H9 (cell line): Measurements from ENCODE around the gene RBM12. TPM values are rescaled to one million over a fixed set of nuclear protein-coding genes. Genes with fewer than 3 reads are reported as not detected.

Experiments
- DNase-seq: peaks from one replicate; pipeline ENCODE4 v3.0.0-alpha.2; 2017
- H2AFZ ChIP-seq: one replicate; pipeline ENCODE4 v1.6.1; 2013; ENCODE audit warnings: mild to moderate bottlenecking, low read length, control low read depth, moderate library complexity
- H2AK5ac ChIP-seq: 2 replicates; pipeline ENCODE4 v1.6.1; 2013; ENCODE audit warnings: low read length, control low read depth, mixed read lengths; ENCODE audit not compliant: insufficient read length
- H2BK120ac ChIP-seq: one replicate; pipeline ENCODE4 v1.6.1; 2013; ENCODE audit warnings: low read depth, mild to moderate bottlenecking, low read length, control low read depth, inconsistent platforms; ENCODE audit not compliant: poor library complexity, severe bottlenecking
- H2BK12ac ChIP-seq: 2 replicates; pipeline ENCODE4 v1.6.1; 2013; ENCODE audit warnings: low read length, control low read depth, mixed read lengths, low read depth; ENCODE audit not compliant: insufficient read length
- H2BK15ac ChIP-seq: 2 replicates; pipeline ENCODE4 v1.6.1; 2013; ENCODE audit warnings: low read depth, low read length, control low read depth
- H2BK20ac ChIP-seq: one replicate; pipeline ENCODE4 v1.6.1; 2013; ENCODE audit warnings: low read depth, mild to moderate bottlenecking, low read length, control low read depth, inconsistent platforms; ENCODE audit not compliant: poor library complexity, severe bottlenecking
- H2BK5ac ChIP-seq: 2 replicates; pipeline ENCODE4 v1.6.1; 2013; ENCODE audit warnings: low read length, control low read depth, mixed read lengths; ENCODE audit not compliant: insufficient read length
- H3K14ac ChIP-seq: 2 replicates; pipeline ENCODE4 v1.6.1; 2013; ENCODE audit warnings: low read length, control low read depth; ENCODE audit not compliant: insufficient read depth
- H3K18ac ChIP-seq: 2 replicates; pipeline ENCODE4 v1.6.1; 2013; ENCODE audit warnings: low read depth, mild to moderate bottlenecking, mixed read lengths, low read length, control low read depth; ENCODE audit not compliant: insufficient read length
- H3K23ac ChIP-seq: 2 replicates; pipeline ENCODE4 v1.6.1; 2013; ENCODE audit warnings: low read length, control low read depth, mixed read lengths, low read depth; ENCODE audit not compliant: insufficient read length
- H3K23me2 ChIP-seq: 2 replicates; pipeline ENCODE4 v1.6.1; 2013; ENCODE audit warnings: low read depth, mild to moderate bottlenecking, mixed read lengths, low read length, control low read depth; ENCODE audit not compliant: insufficient read length, poor library complexity, severe bottlenecking
- H3K27ac ChIP-seq: 2 replicates; pipeline ENCODE4 v1.5.1; 2013; ENCODE audit warnings: low read length, control low read depth, mixed read lengths, low read depth; ENCODE audit not compliant: insufficient read length
- H3K27me3 ChIP-seq: 2 replicates; pipeline ENCODE4 v1.6.1; 2013; ENCODE audit warnings: low read length, control low read depth, inconsistent platforms; ENCODE audit not compliant: insufficient read depth
- H3K4ac ChIP-seq: 2 replicates; pipeline ENCODE4 v1.6.1; 2013; ENCODE audit warnings: low read depth, mild to moderate bottlenecking, control low read depth, inconsistent platforms, low read length, moderate library complexity
- H3K4me1 ChIP-seq: 2 replicates; pipeline ENCODE4 v1.6.1; 2013; ENCODE audit warnings: low read length, control low read depth, inconsistent platforms; ENCODE audit not compliant: insufficient read depth
- H3K4me2 ChIP-seq: 2 replicates; pipeline ENCODE4 v1.6.1; 2013; ENCODE audit warnings: low read length, control low read depth, mixed read lengths; ENCODE audit not compliant: insufficient read length, insufficient read depth
- H3K56ac ChIP-seq: 2 replicates; pipeline ENCODE4 v1.6.1; 2013; ENCODE audit warnings: low read depth, mild to moderate bottlenecking, mixed read lengths, low read length, control low read depth; ENCODE audit not compliant: insufficient read length
- H3K79me1 ChIP-seq: 2 replicates; pipeline ENCODE4 v1.6.1; 2013; ENCODE audit warnings: low read depth, mild to moderate bottlenecking, moderate library complexity, low read length, control low read depth, inconsistent platforms; ENCODE audit not compliant: insufficient read depth, poor library complexity, severe bottlenecking
- H3K79me2 ChIP-seq: 2 replicates; pipeline ENCODE4 v1.6.1; 2013; ENCODE audit warnings: low read length, control low read depth, inconsistent platforms; ENCODE audit not compliant: insufficient read depth
- H3K9ac ChIP-seq: 2 replicates; pipeline ENCODE4 v1.6.1; 2013; ENCODE audit warnings: low read length, control low read depth, mixed read lengths; ENCODE audit not compliant: insufficient read length; ENCODE audit errors: extremely low read depth
- H3K9me3 ChIP-seq: one replicate; pipeline ENCODE4 v1.6.1; 2013; ENCODE audit warnings: low read depth, low read length, inconsistent platforms; ENCODE audit not compliant: control insufficient read depth
- H3T11ph ChIP-seq: one replicate; pipeline ENCODE4 v1.6.1; 2013; ENCODE audit warnings: mild to moderate bottlenecking, low read length, control low read depth, inconsistent platforms
- H4K20me1 ChIP-seq: one replicate; pipeline ENCODE4 v1.6.1; 2013; ENCODE audit not compliant: control insufficient read depth, insufficient read length, insufficient read depth
- H4K5ac ChIP-seq: 2 replicates; pipeline ENCODE4 v1.6.1; 2013; ENCODE audit warnings: low read depth, mild to moderate bottlenecking, mixed read lengths, low read length, control low read depth; ENCODE audit not compliant: insufficient read length
- H4K8ac ChIP-seq: replicated peaks from 2 replicates; pipeline ENCODE4 v1.6.1; 2013; ENCODE audit warnings: low read length, control low read depth, mixed read lengths, low read depth; ENCODE audit not compliant: insufficient read length
- H4K91ac ChIP-seq: 2 replicates; pipeline ENCODE4 v1.6.1; 2013; ENCODE audit warnings: low read depth, mild to moderate bottlenecking, moderate library complexity, mixed read lengths, low read length, control low read depth; ENCODE audit not compliant: insufficient read length
- H3K27ac Mint-ChIP-seq, 3 experiments: 2 replicates in 2 of 3; 3 replicates in 1 of 3; pipeline ENCODE4 v1.8.0; 2020 to 2021; ENCODE audit warnings: mixed read lengths in 3 of 3, mild to moderate bottlenecking in 1 of 3, moderate library complexity in 1 of 3
- H3K27me3 Mint-ChIP-seq: 2 replicates; pipeline ENCODE4 v1.8.0; 2021; ENCODE audit warnings: low read depth, mild to moderate bottlenecking, moderate library complexity, mixed read lengths
- H3K36me3 Mint-ChIP-seq, 3 experiments: 2 replicates in 2 of 3; 3 replicates in 1 of 3; pipeline ENCODE4 v1.8.0; 2020 to 2021; ENCODE audit warnings: low read depth in 3 of 3, mixed read lengths in 3 of 3; ENCODE audit not compliant: insufficient read depth in 1 of 3
- H3K4me1 Mint-ChIP-seq, 2 experiments: 2 replicates each; pipeline ENCODE4 v1.8.0; 2020; ENCODE audit warnings: mixed read lengths in 2 of 2
- H3K4me3 Mint-ChIP-seq, 2 experiments: 2 replicates in 1 of 2; 3 replicates in 1 of 2; pipeline ENCODE4 v1.8.0; 2020 to 2021; ENCODE audit warnings: mild to moderate bottlenecking in 2 of 2, mixed read lengths in 2 of 2, moderate library complexity in 1 of 2
- H3K9me3 Mint-ChIP-seq, 2 experiments: 2 replicates in 1 of 2; 3 replicates in 1 of 2; pipeline ENCODE4 v1.8.0; 2020; ENCODE audit warnings: mild to moderate bottlenecking in 2 of 2, mixed read lengths in 2 of 2, moderate library complexity in 1 of 2
- CTCF ChIP-seq: fragments of 200-600 bp; sonication (generic); conservative IDR thresholded peaks from 3 replicates; pipeline ENCODE4 v1.8.0; 2021; ENCODE audit warnings: antibody characterized with exemption, mild to moderate bottlenecking
- WGBS: extraction: QIAGEN DNeasy Blood & Tissue Kit; methylation state at CpG from one replicate; pipeline ENCODE4 v1.1.7; 2013; ENCODE audit warnings: missing lambda C conversion rate, low lambda C conversion rate, mixed read lengths; ENCODE audit not compliant: insufficient read length; ENCODE audit errors: extremely low coverage; 5-methylcytosine and 5-hydroxymethylcytosine counted together
- total RNA-seq: library from RNA; stranded (reverse); gene quantifications from 2 replicates; pipeline ENCODE4 v1.2.1, GENCODE V29; 2021

Gene RBM12
- total RNA-seq, 1 experiment from 2014 or later = 260 TPM

GRCh38 chr20:35616465-35617396, 48.0 kb downstream of the RBM12 start:
- Histone ChIP-seq H3K4ac (no peak overlapping the region), H4K8ac (no peak overlapping the region), H3K79me1 (no peaks in the 10 kb centered on the region), H3T11ph (no peak overlapping the region), H3K79me2 (no peaks in the 10 kb centered on the region), H4K20me1 (no peaks in the 10 kb centered on the region), H2AK5ac (no peak overlapping the region), H3K23me2 (peaks cover 18% of the 10 kb centered on the region), H3K27ac (no peak overlapping the region), H3K18ac (no peak overlapping the region), H2BK5ac (no peak overlapping the region), H2BK15ac (no peak overlapping the region), H2AFZ (no peak overlapping the region), H4K91ac (no peak overlapping the region), H2BK120ac (no peak overlapping the region), H3K56ac (no peak overlapping the region), H3K9me3 (no peaks in the 10 kb centered on the region), H2BK12ac (no peak overlapping the region), H3K14ac (no peak overlapping the region), H2BK20ac (no peak overlapping the region), H3K27me3 (no peaks in the 10 kb centered on the region; the same call in 1 of the 2 replicates), H3K9ac (no peak overlapping the region), H3K23ac (no peak overlapping the region), H3K4me2 (peak overlapping the region; percentile 77), H4K5ac (no peak overlapping the region), H3K4me1 (no peaks in the 10 kb centered on the region)
- peak overlapping the region; percentile 81 to 96 for H3K4me3 Mint-ChIP-seq
- peak; percentile 91 for DNase-seq
- H3K4me1 Mint-ChIP-seq = peaks cover 21 to 27% of the 10 kb centered on the region in 2 experiments
- peaks cover 34% of the 10 kb centered on the region for H3K27me3 Mint-ChIP-seq
- no peak for TF ChIP-seq CTCF
- peak overlapping the region; percentile 96 to 98 (median 97); a peak in 6 of 7 replicates for H3K27ac Mint-ChIP-seq
- no peaks in the 10 kb centered on the region for H3K36me3 Mint-ChIP-seq
- no CpG with 5 or more reads among the region's 57 CpGs for WGBS
- no peaks in the 10 kb centered on the region for H3K9me3 Mint-ChIP-seq
